NCI-H1417 (cell line): ENCODE data around the gene MALAT1.
"Not testable (repeated sequence)": the region's sequence is repeated elsewhere in the genome, so short reads cannot be mapped to it uniquely, and the experiment has no call there.

Experiments
- DNase-seq, 3 experiments: peaks; one replicate each; lab custom pipeline; 2025; lab: John Stamatoyannopoulos, UW

Gene MALAT1

DNA sequence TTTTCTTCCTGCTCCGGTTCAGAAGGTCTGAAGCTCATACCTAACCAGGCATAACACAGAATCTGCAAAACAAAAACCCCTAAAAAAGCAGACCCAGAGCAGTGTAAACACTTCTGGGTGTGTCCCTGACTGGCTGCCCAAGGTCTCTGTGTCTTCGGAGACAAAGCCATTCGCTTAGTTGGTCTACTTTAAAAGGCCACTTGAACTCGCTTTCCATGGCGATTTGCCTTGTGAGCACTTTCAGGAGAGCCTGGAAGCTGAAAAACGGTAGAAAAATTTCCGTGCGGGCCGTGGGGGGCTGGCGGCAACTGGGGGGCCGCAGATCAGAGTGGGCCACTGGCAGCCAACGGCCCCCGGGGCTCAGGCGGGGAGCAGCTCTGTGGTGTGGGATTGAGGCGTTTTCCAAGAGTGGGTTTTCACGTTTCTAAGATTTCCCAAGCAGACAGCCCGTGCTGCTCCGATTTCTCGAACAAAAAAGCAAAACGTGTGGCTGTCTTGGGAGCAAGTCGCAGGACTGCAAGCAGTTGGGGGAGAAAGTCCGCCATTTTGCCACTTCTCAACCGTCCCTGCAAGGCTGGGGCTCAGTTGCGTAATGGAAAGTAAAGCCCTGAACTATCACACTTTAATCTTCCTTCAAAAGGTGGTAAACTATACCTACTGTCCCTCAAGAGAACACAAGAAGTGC is 661 bp upstream of the MALAT1 start:
- peak in 2 of 3 experiments; percentile 80 to 93 for DNase-seq

DNA sequence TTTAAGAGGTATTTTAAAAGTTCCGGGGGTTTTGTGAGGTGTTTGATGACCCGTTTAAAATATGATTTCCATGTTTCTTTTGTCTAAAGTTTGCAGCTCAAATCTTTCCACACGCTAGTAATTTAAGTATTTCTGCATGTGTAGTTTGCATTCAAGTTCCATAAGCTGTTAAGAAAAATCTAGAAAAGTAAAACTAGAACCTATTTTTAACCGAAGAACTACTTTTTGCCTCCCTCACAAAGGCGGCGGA is 193 bp upstream of the MALAT1 start:
- no peak for DNase-seq

- DNase-seq = peak in 1 of 3 experiments; percentile 84
Observed at GRCh38 chr11:65499713-65500386, 1.0 kb downstream of the MALAT1 start.

DNA sequence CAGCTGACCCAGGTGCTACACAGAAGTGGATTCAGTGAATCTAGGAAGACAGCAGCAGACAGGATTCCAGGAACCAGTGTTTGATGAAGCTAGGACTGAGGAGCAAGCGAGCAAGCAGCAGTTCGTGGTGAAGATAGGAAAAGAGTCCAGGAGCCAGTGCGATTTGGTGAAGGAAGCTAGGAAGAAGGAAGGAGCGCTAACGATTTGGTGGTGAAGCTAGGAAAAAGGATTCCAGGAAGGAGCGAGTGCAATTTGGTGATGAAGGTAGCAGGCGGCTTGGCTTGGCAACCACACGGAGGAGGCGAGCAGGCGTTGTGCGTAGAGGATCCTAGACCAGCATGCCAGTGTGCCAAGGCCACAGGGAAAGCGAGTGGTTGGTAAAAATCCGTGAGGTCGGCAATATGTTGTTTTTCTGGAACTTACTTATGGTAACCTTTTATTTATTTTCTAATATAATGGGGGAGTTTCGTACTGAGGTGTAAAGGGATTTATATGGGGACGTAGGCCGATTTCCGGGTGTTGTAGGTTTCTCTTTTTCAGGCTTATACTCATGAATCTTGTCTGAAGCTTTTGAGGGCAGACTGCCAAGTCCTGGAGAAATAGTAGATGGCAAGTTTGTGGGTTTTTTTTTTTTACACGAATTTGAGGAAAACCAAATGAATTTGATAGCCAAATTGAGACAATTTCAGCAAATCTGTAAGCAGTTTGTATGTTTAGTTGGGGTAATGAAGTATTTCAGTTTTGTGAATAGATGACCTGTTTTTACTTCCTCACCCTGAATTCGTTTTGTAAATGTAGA is 1.7 kb downstream of the MALAT1 start:
- DNase-seq = peak in 2 of 3 experiments; percentile 46 to 84

DNA sequence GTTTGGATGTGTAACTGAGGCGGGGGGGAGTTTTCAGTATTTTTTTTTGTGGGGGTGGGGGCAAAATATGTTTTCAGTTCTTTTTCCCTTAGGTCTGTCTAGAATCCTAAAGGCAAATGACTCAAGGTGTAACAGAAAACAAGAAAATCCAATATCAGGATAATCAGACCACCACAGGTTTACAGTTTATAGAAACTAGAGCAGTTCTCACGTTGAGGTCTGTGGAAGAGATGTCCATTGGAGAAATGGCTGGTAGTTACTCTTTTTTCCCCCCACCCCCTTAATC is 2.3 kb downstream of the MALAT1 start:
- peak in 1 of 3 experiments; percentile 74 for DNase-seq

DNA sequence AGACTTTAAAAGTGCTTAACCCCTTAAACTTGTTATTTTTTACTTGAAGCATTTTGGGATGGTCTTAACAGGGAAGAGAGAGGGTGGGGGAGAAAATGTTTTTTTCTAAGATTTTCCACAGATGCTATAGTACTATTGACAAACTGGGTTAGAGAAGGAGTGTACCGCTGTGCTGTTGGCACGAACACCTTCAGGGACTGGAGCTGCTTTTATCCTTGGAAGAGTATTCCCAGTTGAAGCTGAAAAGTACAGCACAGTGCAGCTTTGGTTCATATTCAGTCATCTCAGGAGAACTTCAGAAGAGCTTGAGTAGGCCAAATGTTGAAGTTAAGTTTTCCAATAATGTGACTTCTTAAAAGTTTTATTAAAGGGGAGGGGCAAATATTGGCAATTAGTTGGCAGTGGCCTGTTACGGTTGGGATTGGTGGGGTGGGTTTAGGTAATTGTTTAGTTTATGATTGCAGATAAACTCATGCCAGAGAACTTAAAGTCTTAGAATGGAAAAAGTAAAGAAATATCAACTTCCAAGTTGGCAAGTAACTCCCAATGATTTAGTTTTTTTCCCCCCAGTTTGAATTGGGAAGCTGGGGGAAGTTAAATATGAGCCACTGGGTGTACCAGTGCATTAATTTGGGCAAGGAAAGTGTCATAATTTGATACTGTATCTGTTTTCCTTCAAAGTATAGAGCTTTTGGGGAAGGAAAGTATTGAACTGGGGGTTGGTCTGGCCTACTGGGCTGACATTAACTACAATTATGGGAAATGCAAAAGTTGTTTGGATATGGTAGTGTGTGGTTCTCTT is 2.8 kb downstream of the MALAT1 start:
- DNase-seq = peak in 1 of 3 experiments; percentile 74

- DNase-seq = no peak
Observed at GRCh38 chr11:65502274-65502554, 3.4 kb downstream of the MALAT1 start.

DNA sequence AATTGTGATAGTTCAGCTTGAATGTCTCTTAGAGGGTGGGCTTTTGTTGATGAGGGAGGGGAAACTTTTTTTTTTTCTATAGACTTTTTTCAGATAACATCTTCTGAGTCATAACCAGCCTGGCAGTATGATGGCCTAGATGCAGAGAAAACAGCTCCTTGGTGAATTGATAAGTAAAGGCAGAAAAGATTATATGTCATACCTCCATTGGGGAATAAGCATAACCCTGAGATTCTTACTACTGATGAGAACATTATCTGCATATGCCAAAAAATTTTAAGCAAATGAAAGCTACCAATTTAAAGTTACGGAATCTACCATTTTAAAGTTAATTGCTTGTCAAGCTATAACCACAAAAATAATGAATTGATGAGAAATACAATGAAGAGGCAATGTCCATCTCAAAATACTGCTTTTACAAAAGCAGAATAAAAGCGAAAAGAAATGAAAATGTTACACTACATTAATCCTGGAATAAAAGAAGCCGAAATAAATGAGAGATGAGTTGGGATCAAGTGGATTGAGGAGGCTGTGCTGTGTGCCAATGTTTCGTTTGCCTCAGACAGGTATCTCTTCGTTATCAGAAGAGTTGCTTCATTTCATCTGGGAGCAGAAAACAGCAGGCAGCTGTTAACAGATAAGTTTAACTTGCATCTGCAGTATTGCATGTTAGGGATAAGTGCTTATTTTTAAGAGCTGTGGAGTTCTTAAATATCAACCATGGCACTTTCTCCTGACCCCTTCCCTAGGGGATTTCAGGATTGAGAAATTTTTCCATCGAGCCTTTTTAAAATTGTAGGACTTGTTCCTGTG is 3.9 kb downstream of the MALAT1 start:
- peak in 1 of 3 experiments; percentile 69 for DNase-seq

DNA sequence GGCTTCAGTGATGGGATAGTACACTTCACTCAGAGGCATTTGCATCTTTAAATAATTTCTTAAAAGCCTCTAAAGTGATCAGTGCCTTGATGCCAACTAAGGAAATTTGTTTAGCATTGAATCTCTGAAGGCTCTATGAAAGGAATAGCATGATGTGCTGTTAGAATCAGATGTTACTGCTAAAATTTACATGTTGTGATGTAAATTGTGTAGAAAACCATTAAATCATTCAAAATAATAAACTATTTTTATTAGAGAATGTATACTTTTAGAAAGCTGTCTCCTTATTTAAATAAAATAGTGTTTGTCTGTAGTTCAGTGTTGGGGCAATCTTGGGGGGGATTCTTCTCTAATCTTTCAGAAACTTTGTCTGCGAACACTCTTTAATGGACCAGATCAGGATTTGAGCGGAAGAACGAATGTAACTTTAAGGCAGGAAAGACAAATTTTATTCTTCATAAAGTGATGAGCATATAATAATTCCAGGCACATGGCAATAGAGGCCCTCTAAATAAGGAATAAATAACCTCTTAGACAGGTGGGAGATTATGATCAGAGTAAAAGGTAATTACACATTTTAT is 4.6 kb downstream of the MALAT1 start:
- no peak for DNase-seq

DNA sequence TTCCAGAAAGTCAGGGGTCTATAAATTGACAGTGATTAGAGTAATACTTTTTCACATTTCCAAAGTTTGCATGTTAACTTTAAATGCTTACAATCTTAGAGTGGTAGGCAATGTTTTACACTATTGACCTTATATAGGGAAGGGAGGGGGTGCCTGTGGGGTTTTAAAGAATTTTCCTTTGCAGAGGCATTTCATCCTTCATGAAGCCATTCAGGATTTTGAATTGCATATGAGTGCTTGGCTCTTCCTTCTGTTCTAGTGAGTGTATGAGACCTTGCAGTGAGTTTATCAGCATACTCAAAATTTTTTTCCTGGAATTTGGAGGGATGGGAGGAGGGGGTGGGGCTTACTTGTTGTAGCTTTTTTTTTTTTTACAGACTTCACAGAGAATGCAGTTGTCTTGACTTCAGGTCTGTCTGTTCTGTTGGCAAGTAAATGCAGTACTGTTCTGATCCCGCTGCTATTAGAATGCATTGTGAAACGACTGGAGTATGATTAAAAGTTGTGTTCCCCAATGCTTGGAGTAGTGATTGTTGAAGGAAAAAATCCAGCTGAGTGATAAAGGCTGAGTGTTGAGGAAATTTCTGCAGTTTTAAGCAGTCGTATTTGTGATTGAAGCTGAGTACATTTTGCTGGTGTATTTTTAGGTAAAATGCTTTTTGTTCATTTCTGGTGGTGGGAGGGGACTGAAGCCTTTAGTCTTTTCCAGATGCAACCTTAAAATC is 5.3 kb downstream of the MALAT1 start:
- peak in 1 of 3 experiments; percentile 63 for DNase-seq

GRCh38 chr11:65504674-65505465 is 6.0 kb downstream of the MALAT1 start:
- DNase-seq = peak in 1 of 3 experiments; percentile 64

DNA sequence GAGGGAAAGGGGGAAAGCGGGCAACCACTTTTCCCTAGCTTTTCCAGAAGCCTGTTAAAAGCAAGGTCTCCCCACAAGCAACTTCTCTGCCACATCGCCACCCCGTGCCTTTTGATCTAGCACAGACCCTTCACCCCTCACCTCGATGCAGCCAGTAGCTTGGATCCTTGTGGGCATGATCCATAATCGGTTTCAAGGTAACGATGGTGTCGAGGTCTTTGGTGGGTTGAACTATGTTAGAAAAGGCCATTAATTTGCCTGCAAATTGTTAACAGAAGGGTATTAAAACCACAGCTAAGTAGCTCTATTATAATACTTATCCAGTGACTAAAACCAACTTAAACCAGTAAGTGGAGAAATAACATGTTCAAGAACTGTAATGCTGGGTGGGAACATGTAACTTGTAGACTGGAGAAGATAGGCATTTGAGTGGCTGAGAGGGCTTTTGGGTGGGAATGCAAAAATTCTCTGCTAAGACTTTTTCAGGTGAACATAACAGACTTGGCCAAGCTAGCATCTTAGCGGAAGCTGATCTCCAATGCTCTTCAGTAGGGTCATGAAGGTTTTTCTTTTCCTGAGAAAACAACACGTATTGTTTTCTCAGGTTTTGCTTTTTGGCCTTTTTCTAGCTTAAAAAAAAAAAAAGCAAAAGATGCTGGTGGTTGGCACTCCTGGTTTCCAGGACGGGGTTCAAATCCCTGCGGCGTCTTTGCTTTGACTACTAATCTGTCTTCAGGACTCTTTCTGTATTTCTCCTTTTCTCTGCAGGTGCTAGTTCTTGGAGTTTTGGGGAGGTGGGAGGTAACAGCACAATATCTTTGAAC is 6.8 kb downstream of the MALAT1 start:
- no peak for DNase-seq

- no peak for DNase-seq
Observed at GRCh38 chr11:65506290-65506771, 7.5 kb downstream of the MALAT1 start.

DNA sequence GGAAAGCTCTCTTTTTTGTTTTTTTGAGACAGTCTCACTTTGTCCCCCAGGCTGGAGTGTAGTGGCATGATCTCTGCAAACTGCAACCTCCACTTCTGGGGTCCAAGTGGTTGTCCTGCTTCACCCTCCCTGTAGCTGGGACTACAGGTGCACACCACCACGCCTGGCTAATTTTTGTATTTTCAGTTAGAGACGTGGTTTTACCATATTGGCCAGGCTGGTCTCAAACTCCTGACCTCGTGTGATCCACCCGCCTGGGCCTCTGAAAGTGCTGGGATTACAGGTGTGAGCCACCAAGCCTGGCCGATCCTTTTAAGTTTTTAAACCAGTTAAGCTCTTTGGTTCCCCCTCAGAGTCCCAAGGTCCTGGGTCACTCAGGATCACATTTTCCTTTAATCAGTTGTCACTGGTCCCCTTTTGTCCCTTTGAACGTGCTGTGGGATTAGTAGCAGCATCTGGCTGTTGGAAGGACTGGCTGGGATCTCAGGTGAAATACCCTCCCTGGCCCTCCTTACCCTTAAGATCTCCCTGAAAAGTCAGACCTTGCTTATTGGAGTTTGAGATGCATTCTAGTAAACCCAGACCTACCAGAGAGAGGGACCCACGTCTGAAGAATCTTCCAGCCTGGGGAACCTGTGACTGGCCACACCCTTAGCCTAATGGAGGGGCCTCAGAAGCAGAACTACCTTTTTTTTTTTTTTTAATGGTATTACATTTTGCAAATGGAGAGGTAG is 8.1 kb downstream of the MALAT1 start:
- DNase-seq = peak in 2 of 3 experiments; percentile 66 to 86

DNA sequence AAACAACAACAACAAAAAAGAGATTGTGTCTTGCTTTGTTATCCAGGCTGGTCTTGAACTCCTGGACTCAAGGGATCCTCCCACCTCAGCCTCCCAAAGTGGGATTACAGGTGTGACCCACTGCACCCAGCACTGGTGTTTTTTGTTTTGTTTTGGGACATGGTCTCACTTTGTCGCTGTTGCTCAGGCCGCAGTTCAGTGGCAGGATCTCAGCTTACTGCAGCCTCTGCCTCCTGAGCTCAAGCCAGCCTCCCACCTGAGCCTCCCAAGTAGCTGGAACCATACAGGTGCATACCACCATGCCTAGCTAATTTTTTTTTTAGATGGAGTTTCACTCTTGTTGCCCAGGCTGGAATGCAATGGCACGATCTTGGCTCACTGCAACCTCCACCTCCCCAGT is 13.5 kb downstream of the MALAT1 start:
- DNase-seq = not testable (repeated sequence)

DNA sequence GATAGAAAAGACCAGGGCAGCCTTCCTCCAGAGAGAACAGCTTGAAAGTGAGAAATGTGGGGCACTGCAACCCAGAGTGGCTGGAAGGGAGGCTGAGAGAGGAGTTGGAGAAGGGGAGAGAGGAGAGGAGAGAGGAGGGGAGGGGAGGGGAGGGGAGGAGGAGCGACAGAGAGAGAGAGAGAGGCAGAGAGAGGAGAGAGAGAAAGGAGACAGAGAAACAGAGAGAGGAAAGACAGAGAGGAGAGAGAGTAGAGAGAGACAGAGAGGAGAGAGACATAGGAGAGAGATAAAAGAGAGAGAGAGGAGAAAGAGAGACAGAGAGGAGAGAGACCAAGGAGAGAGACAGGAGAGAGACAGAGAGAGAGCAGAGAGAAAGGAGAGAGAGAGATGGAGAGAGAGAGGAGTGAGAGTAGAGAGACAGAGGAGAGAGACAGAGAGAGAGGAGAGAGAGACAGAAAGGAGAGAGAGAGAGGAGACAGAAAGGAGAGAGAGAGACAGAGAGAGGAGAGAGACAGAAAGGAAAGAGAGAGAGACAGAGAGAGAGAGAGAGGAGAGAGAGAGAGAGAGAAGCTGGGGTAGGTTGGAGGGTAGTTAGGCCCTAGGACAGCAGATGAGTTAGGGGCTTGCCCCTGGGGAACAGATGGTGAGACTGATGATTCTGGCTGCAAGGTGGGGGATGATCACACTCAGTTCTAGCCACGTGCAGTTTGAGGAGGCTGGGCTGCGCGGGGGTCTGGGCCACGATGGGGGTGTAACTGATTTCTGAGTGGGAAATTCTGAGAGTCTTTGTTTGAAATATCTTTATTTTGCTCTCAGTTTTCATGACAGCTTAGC is 17.5 kb downstream of the MALAT1 start:
- DNase-seq = no peak

GRCh38 chr11:65518941-65519549 is 20.2 kb downstream of the MALAT1 start:
- DNase-seq = not testable (repeated sequence)
